ENCODE data around the gene ATP9B.
A peak's percentile ranks its signal among the peaks of the same experiment; 100 is the strongest.
"Not testable (repeated sequence)": the region's sequence is repeated elsewhere in the genome, so short reads cannot be mapped to it uniquely, and the experiment has no call there.

Gene ATP9B

GRCh38 chr18:79374408-79375171, 305.4 kb downstream of the ATP9B start:
- in situ Hi-C loops (cut with MboI; ENCODE audit: low pct_unique_long_range_greater_than_20kb, low sequenced_read_pairs, unreplicated experiment): loop anchor here (10.0 kb wide), 2 partner anchors 160 to 270 kb away; no protein-coding TSS in a partner anchor
- DNase-seq (ENCODE audit: low spot score): peak; percentile 74

GRCh38 chr18:79375441-79376154, 306.4 kb downstream of the ATP9B start:
- DNase-seq (ENCODE audit: low spot score): no peak
- in situ Hi-C loops (cut with MboI; ENCODE audit: low pct_unique_long_range_greater_than_20kb, low sequenced_read_pairs, unreplicated experiment): loop anchor here (10.0 kb wide), 2 partner anchors 159 to 269 kb away; no protein-coding TSS in a partner anchor
- no peak for TF ChIP-seq CTCF (IDR thresholded peaks at IDR 0.05; ENCODE audit: extremely low read depth, insufficient read depth, missing control alignments)

More at GRCh38 chr18:79374408-79375171, 305.4 kb downstream of the ATP9B start:
- TF ChIP-seq CTCF (IDR thresholded peaks at IDR 0.05; ENCODE audit: extremely low read depth, insufficient read depth, missing control alignments): no peak

- in situ Hi-C loops (cut with MboI; ENCODE audit: low pct_unique_long_range_greater_than_20kb, low sequenced_read_pairs, unreplicated experiment): loop anchor here (10.0 kb wide), 2 partner anchors 158 to 268 kb away; no protein-coding TSS in a partner anchor
- not testable (repeated sequence) for DNase-seq (ENCODE audit: low spot score)
Observed at GRCh38 chr18:79376661-79377060, 307.5 kb downstream of the ATP9B start.

GRCh38 chr18:79377187-79377891, 308.1 kb downstream of the ATP9B start:
- DNase-seq (ENCODE audit: low spot score): no peak
- in situ Hi-C loops (cut with MboI; ENCODE audit: low pct_unique_long_range_greater_than_20kb, low sequenced_read_pairs, unreplicated experiment): loop anchor here (10.0 kb wide), 2 partner anchors 157 to 267 kb away; no protein-coding TSS in a partner anchor
- TF ChIP-seq CTCF (IDR thresholded peaks at IDR 0.05; ENCODE audit: extremely low read depth, insufficient read depth, missing control alignments): no peak

GRCh38 chr18:79378536-79379250, 309.5 kb downstream of the ATP9B start:
- in situ Hi-C loops (cut with MboI; ENCODE audit: low pct_unique_long_range_greater_than_20kb, low sequenced_read_pairs, unreplicated experiment): loop anchor here (10.0 kb wide), 2 partner anchors 156 to 266 kb away; no protein-coding TSS in a partner anchor
- peak; percentile 97 for TF ChIP-seq CTCF (IDR thresholded peaks at IDR 0.05; ENCODE audit: extremely low read depth, insufficient read depth, missing control alignments)
- peak; percentile 89 for DNase-seq (ENCODE audit: low spot score)

- in situ Hi-C loops (cut with MboI; ENCODE audit: low pct_unique_long_range_greater_than_20kb, low sequenced_read_pairs, unreplicated experiment): loop anchor here (10.0 kb wide), 2 partner anchors 155 to 265 kb away; no protein-coding TSS in a partner anchor
- no peak for TF ChIP-seq CTCF (IDR thresholded peaks at IDR 0.05; ENCODE audit: extremely low read depth, insufficient read depth, missing control alignments)
- no peak for DNase-seq (ENCODE audit: low spot score)
Observed at GRCh38 chr18:79379251-79379905, 310.2 kb downstream of the ATP9B start.

Data from GM13977 (cell line).